Liver (tissue), 9 donors: Measurements from ENCODE around the gene SPECC1. TPM values are rescaled to one million over a fixed set of nuclear protein-coding genes. Genes with fewer than 3 reads are reported as not detected.

Source experiments
- DNase-seq: peaks from one replicate; pipeline ENCODE4 v3.0.0-alpha.2; 2017; ENCODE audit warnings: low spot score
- H3K27ac ChIP-seq, 2 donors: one replicate each; pipeline ENCODE4 v1.7.0; 2013; ENCODE audit warnings: inconsistent platforms in 2 of 2, low read length in 2 of 2, control low read depth in 1 of 2, low read depth in 1 of 2, mild to moderate bottlenecking in 1 of 2
- H3K27me3 ChIP-seq, 4 donors: one replicate each; pipeline versions ENCODE4 v1.6.1 to v1.7.0; 2013; ENCODE audit warnings: low read length in 3 of 4, inconsistent platforms in 1 of 4, mild to moderate bottlenecking in 1 of 4, moderate library complexity in 1 of 4; ENCODE audit not compliant: control insufficient read depth in 4 of 4, insufficient read depth in 4 of 4
- H3K36me3 ChIP-seq, 4 donors: one replicate each; pipeline versions ENCODE4 v1.6.1 to v1.7.0; 2013; ENCODE audit warnings: low read length in 3 of 4, mild to moderate bottlenecking in 3 of 4, low read depth in 1 of 4, moderate library complexity in 1 of 4; ENCODE audit not compliant: control insufficient read depth in 4 of 4, insufficient read depth in 3 of 4
- H3K4me1 ChIP-seq, 4 donors: one replicate each; pipeline versions ENCODE4 v1.6.1 to v1.7.0; 2013; ENCODE audit warnings: low read length in 3 of 4, mild to moderate bottlenecking in 3 of 4, moderate library complexity in 1 of 4; ENCODE audit not compliant: control insufficient read depth in 4 of 4, insufficient read depth in 4 of 4
- H3K4me3 ChIP-seq, 3 donors: one replicate each; pipeline versions ENCODE4 v1.6.1 to v1.7.0; 2013; ENCODE audit warnings: low read length in 3 of 3, control low read depth in 1 of 3, low read depth in 1 of 3, mild to moderate bottlenecking in 1 of 3
- H3K9ac ChIP-seq, 2 donors: one replicate each; pipeline ENCODE4 v1.7.0; 2013; ENCODE audit warnings: low read length in 2 of 2, mild to moderate bottlenecking in 2 of 2, moderate library complexity in 2 of 2, control low read depth in 1 of 2, low read depth in 1 of 2
- H3K9me3 ChIP-seq, 4 donors: one replicate each; pipeline versions ENCODE4 v1.6.1 to v1.7.0; 2013; ENCODE audit warnings: low read length in 3 of 4; ENCODE audit not compliant: control insufficient read depth in 4 of 4
- CTCF ChIP-seq: fragments of 150-350 bp; IDR thresholded peaks from 2 replicates; pipeline ENCODE4 v1.5.1; 2017; ENCODE audit warnings: improper control_type of control experiment, low read depth, low read length; ENCODE audit not compliant: missing input control
- EGR1 ChIP-seq, 2 donors: IDR thresholded peaks; 2 replicates each; pipeline ENCODE4 v1.6.1; 2016 to 2018; ENCODE audit warnings: antibody characterized with exemption in 2 of 2, low read depth in 2 of 2
- FOXA1 ChIP-seq: IDR thresholded peaks from 2 replicates; pipeline ENCODE4 v1.6.1; 2016; ENCODE audit warnings: antibody characterized with exemption
- FOXA2 ChIP-seq: IDR thresholded peaks from 2 replicates; pipeline ENCODE4 v1.6.1; 2016; ENCODE audit warnings: antibody characterized with exemption
- GABPA ChIP-seq, 2 donors: IDR thresholded peaks in 1 of 2; conservative IDR thresholded peaks in 1 of 2; 2 replicates each; pipeline ENCODE4 v1.6.1; 2016; ENCODE audit warnings: antibody characterized with exemption in 2 of 2, mild to moderate bottlenecking in 1 of 2, moderate library complexity in 1 of 2
- HNF4A ChIP-seq, 2 donors: conservative IDR thresholded peaks; 2 replicates each; pipeline ENCODE4 v1.6.1; 2016; ENCODE audit warnings: antibody characterized with exemption in 2 of 2, mild to moderate bottlenecking in 2 of 2
- JUND ChIP-seq, 2 donors: IDR thresholded peaks; 2 replicates each; pipeline ENCODE4 v1.6.1; 2016; ENCODE audit warnings: antibody characterized with exemption in 2 of 2
- NR2F2 ChIP-seq: IDR thresholded peaks from 2 replicates; pipeline ENCODE4 v1.6.1; 2016; ENCODE audit warnings: antibody characterized with exemption
- SP1 ChIP-seq: IDR thresholded peaks from 2 replicates; pipeline ENCODE4 v1.6.1; 2018; ENCODE audit warnings: antibody characterized with exemption, mild to moderate bottlenecking
- TAF1 ChIP-seq: conservative IDR thresholded peaks from 2 replicates; pipeline ENCODE4 v1.6.1; 2016; ENCODE audit warnings: antibody characterized with exemption, mild to moderate bottlenecking
- YY1 ChIP-seq: IDR thresholded peaks from 2 replicates; pipeline ENCODE4 v1.6.1; 2016; ENCODE audit warnings: antibody characterized with exemption, mild to moderate bottlenecking
- ZBTB33 ChIP-seq: IDR thresholded peaks from 2 replicates; pipeline ENCODE4 v1.6.1; 2016; ENCODE audit warnings: antibody characterized with exemption
- WGBS: extraction: QIAGEN DNeasy Blood & Tissue Kit; methylation state at CpG from one replicate; pipeline ENCODE4 v1.1.7; 2013; 5-methylcytosine and 5-hydroxymethylcytosine counted together
- polyA plus RNA-seq, 2 donors: library from polyadenylated mRNA; stranded (reverse) in 1 of 2; unstranded in 1 of 2; fragments of 200-250 nt in 1 of 2; fragments of >200 nt in 1 of 2; fragmentation: Nextera tagmentation in 1 of 2; extraction: Ambion mirVana in 1 of 2; gene quantifications; one replicate each; pipeline versions ENCODE4 v1.2.1 to v1.2.3, GENCODE V29; 2013 to 2015
- total RNA-seq, 2 donors: library from RNA; depleted of rRNA; stranded (reverse); fragments of >200 nt; gene quantifications; one replicate each; pipeline ENCODE4 v1.2.3, GENCODE V29; 2014
- TF ChIP-seq, protein P1 (sequence below): IDR thresholded peaks from 2 replicates; pipeline ENCODE4 v1.6.1; 2016; ENCODE audit warnings: antibody characterized with exemption
- TF ChIP-seq, protein P2 (sequence below): IDR thresholded peaks from 2 replicates; pipeline ENCODE4 v1.6.1; 2016; ENCODE audit warnings: antibody characterized with exemption, mild to moderate bottlenecking
- TF ChIP-seq, protein P3 (sequence below): IDR thresholded peaks from 2 replicates; pipeline ENCODE4 v1.6.1; 2016; ENCODE audit warnings: antibody characterized with exemption
- donor health status: healthy.
- donor health status: healthy.
- donor health status: healthy.
- donor health status: healthy.
- donor health status: healthy.

SPECC1 gene
- total and polyA plus RNA-seq, 4 donors: 0.36 to 70.3 (median 1.8) TPM

GRCh38 chr17:20028443-20028842, 19.3 kb downstream of the SPECC1 start (continued):
- no peak for TF ChIP-seq CTCF
- no peak for TF ChIP-seq TAF1
- no peak for TF ChIP-seq EGR1 (IDR thresholded peaks at IDR 0.05; ENCODE audit: low read depth in 2 of 2)

- no peak overlapping the region for H3K9ac ChIP-seq
- TF ChIP-seq, protein P1, sequence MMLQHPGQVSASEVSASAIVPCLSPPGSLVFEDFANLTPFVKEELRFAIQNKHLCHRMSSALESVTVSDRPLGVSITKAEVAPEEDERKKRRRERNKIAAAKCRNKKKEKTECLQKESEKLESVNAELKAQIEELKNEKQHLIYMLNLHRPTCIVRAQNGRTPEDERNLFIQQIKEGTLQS: no peak
- TF ChIP-seq EGR1 (IDR thresholded peaks at IDR 0.05; ENCODE audit: low read depth in 2 of 2) (no peak), NR2F2 (no peak), HNF4A (conservative IDR thresholded peaks at IDR 0.05) (no peak), FOXA1 (no peak), ZBTB33 (no peak), TAF1 (no peak), GABPA (IDR thresholded peaks at IDR 0.05 in 1 of 2, conservative IDR thresholded peaks at IDR 0.05 in 1 of 2) (no peak), YY1 (no peak), SP1 (no peak), JUND (IDR thresholded peaks at IDR 0.05) (no peak), FOXA2 (no peak)
- TF ChIP-seq, protein P2, sequence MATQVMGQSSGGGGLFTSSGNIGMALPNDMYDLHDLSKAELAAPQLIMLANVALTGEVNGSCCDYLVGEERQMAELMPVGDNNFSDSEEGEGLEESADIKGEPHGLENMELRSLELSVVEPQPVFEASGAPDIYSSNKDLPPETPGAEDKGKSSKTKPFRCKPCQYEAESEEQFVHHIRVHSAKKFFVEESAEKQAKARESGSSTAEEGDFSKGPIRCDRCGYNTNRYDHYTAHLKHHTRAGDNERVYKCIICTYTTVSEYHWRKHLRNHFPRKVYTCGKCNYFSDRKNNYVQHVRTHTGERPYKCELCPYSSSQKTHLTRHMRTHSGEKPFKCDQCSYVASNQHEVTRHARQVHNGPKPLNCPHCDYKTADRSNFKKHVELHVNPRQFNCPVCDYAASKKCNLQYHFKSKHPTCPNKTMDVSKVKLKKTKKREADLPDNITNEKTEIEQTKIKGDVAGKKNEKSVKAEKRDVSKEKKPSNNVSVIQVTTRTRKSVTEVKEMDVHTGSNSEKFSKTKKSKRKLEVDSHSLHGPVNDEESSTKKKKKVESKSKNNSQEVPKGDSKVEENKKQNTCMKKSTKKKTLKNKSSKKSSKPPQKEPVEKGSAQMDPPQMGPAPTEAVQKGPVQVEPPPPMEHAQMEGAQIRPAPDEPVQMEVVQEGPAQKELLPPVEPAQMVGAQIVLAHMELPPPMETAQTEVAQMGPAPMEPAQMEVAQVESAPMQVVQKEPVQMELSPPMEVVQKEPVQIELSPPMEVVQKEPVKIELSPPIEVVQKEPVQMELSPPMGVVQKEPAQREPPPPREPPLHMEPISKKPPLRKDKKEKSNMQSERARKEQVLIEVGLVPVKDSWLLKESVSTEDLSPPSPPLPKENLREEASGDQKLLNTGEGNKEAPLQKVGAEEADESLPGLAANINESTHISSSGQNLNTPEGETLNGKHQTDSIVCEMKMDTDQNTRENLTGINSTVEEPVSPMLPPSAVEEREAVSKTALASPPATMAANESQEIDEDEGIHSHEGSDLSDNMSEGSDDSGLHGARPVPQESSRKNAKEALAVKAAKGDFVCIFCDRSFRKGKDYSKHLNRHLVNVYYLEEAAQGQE: no peak
- TF ChIP-seq, protein P3, sequence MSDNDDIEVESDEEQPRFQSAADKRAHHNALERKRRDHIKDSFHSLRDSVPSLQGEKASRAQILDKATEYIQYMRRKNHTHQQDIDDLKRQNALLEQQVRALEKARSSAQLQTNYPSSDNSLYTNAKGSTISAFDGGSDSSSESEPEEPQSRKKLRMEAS: no peak
- H3K36me3 ChIP-seq: no peaks in the 10 kb centered on the region
- DNase-seq: no peak
- H3K9me3 ChIP-seq: no peaks in the 10 kb centered on the region
- WGBS: 88% methylated on average over 7 of the region's 7 CpGs
- no peak overlapping the region for H3K27ac ChIP-seq
- no peak overlapping the region for H3K4me3 ChIP-seq
- peaks cover 0 to 7% (median 0%) of the 10 kb centered on the region in 4 donors for H3K27me3 ChIP-seq
- H3K4me1 ChIP-seq: no peaks in the 10 kb centered on the region
Measured at GRCh38 chr17:20032636-20033035, 23.5 kb downstream of the SPECC1 start.
